Neural progenitor cell (in vitro differentiated cells): ENCODE measurements around the gene C11orf42.

Source experiments
- CTCF ChIP-seq: fragments of 200-600 bp; sonication (generic); IDR thresholded peaks from 2 replicates; pipeline ENCODE4 v1.5.1; 2017; ENCODE audit warnings: antibody characterized with exemption, mild to moderate bottlenecking
- EZH2 ChIP-seq: fragments of 200-600 bp; sonication (generic); IDR thresholded peaks from 2 replicates; pipeline ENCODE4 v1.6.1; 2017; ENCODE audit warnings: antibody characterized with exemption, mild to moderate bottlenecking, moderate library complexity
- EZH2phosphoT487 ChIP-seq: fragments of 200-600 bp; sonication (generic); IDR thresholded peaks from 2 replicates; pipeline ENCODE4 v1.6.1; 2017; ENCODE audit warnings: antibody characterized with exemption

DNA sequence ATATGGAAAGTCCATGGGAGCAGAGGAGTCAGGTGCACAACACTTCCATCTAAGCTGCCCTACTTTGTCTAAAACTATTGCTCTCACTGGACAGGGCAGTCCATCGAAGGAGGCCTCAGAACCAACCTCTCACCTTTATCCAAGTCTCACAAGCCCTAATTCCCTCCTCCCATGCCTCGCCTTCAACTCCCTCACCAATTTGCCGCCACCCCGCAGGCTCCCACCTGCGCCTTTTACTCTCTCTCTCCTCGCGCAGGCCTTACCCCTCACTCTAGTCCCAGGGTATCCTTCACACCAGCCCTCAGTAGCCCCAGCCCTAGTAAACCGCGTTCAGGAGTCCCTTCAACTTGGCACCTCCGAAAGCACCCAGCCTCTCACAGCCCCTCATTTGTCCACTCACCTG, 28.6 kb downstream of the C11orf42 start:
- TF ChIP-seq EZH2phosphoT487 (no peak), CTCF (no peak), EZH2 (no peak)
